ENCODE measurements around the gene CPTP.

CPTP gene

DNA sequence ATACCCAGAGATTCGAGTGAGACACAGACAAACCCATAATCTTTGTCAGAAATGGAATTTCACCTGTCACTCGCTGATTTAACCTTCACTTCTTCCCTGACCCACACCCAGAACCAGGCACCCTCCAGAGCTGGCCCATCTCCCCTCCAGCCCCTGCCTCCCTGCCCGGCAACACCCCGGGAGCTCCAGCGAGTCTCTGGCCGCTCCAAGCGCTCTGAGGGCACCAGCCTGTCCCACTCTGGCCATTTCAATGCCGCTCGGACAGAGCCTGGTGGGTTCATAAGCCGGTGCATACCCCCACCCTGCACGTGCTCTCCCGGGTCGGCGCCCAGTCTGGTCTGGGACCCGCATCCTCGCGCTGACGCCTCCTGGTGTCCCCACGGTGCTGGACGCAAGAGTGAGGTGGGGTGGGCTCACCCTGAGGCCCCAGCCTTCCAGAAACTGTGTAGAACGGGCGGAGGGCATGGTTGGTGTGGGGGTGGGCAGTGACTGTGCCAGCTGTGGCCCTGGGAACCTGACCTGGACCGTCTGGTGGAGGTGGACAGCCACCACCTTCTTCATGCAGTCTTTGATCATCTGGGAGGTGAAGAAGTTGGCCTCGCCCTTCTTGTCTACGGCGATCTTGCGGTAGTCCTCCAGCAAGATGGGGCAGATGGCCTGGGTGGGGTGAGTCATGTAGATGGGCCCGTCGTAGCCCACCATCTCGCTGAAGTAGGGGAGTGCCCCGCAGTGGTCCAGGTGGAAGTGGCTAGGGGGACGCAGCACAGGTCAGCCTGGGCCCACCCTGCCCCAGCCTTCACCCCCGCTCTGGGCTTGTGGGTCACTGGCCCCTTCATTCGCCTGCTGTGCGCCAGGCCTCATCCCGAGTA is 5.6 kb upstream of the CPTP start:
- H3K9ac ChIP-seq (ENCODE audit: insufficient read length, low read depth) = no peak overlapping the region
- no peak overlapping the region for H3K4me3 ChIP-seq (ENCODE audit: insufficient read length, low read depth)
- peaks cover 14% of the 10 kb centered on the region for H3K4me1 ChIP-seq (ENCODE audit: insufficient read depth, insufficient read length)
- H3K27me3 ChIP-seq (ENCODE audit: insufficient read depth, insufficient read length) = no peaks in the 10 kb centered on the region
- H3K9me3 ChIP-seq (ENCODE audit: insufficient read depth, low read length) = no peaks in the 10 kb centered on the region
- DNase-seq (ENCODE audit: low read depth, low spot score) = no peak
- TF ChIP-seq ZNF274 (IDR thresholded peaks at IDR 0.05; ENCODE audit: low read depth, low read length) (no peak), YY1 (IDR thresholded peaks at IDR 0.05; ENCODE audit: insufficient read depth, insufficient read length) (no peak), SUZ12 (IDR thresholded peaks at IDR 0.05; ENCODE audit: extremely low read depth, insufficient read depth, insufficient read length) (no peak)
- peaks cover 71% of the 10 kb centered on the region for H3K36me3 ChIP-seq (ENCODE audit: insufficient read depth, insufficient read length, low read length)

DNA sequence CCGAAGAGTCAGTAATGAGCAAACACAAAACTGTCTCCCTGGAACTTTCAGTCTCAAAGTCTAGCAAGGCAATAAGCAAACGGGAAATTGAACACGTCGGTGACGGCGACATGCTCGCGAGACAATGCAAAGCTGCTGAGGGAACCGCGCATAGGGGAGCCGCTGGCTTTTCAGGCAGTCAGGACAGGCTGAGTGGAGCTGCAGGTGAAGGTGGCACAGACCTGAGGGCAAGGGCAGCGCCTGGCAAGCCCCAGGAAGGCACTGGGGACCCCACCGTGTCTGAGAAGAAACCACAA is 5.0 kb upstream of the CPTP start:
- TF ChIP-seq YY1 (IDR thresholded peaks at IDR 0.05; ENCODE audit: insufficient read depth, insufficient read length) = no peak
- TF ChIP-seq ZNF274 (IDR thresholded peaks at IDR 0.05; ENCODE audit: low read depth, low read length) = no peak
- TF ChIP-seq SUZ12 (IDR thresholded peaks at IDR 0.05; ENCODE audit: extremely low read depth, insufficient read depth, insufficient read length) = no peak
- H3K4me1 ChIP-seq (ENCODE audit: insufficient read depth, insufficient read length) = peaks cover 14% of the 10 kb centered on the region
- no peak for DNase-seq (ENCODE audit: low read depth, low spot score)
- no peaks in the 10 kb centered on the region for H3K9me3 ChIP-seq (ENCODE audit: insufficient read depth, low read length)
- H3K4me3 ChIP-seq (ENCODE audit: insufficient read length, low read depth) = no peak overlapping the region
- H3K9ac ChIP-seq (ENCODE audit: insufficient read length, low read depth) = no peak overlapping the region
- H3K27me3 ChIP-seq (ENCODE audit: insufficient read depth, insufficient read length) = no peaks in the 10 kb centered on the region
- H3K36me3 ChIP-seq (ENCODE audit: insufficient read depth, insufficient read length, low read length) = peaks cover 65% of the 10 kb centered on the region

DNA sequence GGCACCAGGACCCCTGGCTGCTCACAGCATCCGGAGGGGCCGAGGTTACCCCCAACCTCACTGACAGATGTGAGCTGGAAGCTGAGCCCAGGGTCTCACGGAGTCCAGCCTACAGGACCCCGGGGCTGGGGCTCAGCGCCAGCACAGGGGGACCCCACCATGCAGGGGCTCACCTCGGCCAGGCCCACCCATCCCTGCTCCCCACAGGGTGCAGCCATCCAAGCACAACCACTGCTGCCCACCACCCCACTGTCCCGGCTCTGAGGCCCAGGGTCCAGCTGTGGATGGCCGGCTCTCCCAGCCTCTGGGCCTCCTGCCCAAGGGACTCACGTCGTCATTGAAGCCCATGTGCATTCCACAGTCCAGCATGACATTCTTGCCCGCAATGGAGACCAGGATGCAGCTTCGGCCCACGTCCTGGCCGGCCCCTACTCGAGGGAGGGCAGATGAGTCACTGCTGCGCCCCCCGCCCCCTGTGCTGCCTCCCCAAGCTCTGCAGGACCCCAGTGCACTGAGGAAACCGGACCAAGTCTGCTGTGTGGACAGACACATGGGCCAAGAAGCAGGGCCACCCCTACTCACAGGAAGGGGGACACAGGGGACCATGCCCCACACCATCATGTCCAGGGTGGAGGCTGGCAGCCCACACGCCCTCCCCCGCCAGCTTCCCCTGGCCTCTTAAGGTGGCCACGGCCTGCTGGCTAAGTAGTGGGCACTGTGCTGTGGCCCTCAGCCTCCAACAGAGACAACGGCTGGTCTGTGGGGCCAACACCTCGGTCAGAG is 3.7 kb upstream of the CPTP start:
- no peak overlapping the region for H3K4me3 ChIP-seq (ENCODE audit: insufficient read length, low read depth)
- H3K9me3 ChIP-seq (ENCODE audit: insufficient read depth, low read length) = no peaks in the 10 kb centered on the region
- peak overlapping the region; percentile 10 for H3K9ac ChIP-seq (ENCODE audit: insufficient read length, low read depth)
- H3K36me3 ChIP-seq (ENCODE audit: insufficient read depth, insufficient read length, low read length) = peaks cover 57% of the 10 kb centered on the region
- H3K4me1 ChIP-seq (ENCODE audit: insufficient read depth, insufficient read length) = peaks cover 14% of the 10 kb centered on the region
- H3K27me3 ChIP-seq (ENCODE audit: insufficient read depth, insufficient read length) = no peaks in the 10 kb centered on the region
- no peak for DNase-seq (ENCODE audit: low read depth, low spot score)
- TF ChIP-seq ZNF274 (IDR thresholded peaks at IDR 0.05; ENCODE audit: low read depth, low read length) (no peak), SUZ12 (IDR thresholded peaks at IDR 0.05; ENCODE audit: extremely low read depth, insufficient read depth, insufficient read length) (no peak), YY1 (IDR thresholded peaks at IDR 0.05; ENCODE audit: insufficient read depth, insufficient read length) (no peak)

DNA sequence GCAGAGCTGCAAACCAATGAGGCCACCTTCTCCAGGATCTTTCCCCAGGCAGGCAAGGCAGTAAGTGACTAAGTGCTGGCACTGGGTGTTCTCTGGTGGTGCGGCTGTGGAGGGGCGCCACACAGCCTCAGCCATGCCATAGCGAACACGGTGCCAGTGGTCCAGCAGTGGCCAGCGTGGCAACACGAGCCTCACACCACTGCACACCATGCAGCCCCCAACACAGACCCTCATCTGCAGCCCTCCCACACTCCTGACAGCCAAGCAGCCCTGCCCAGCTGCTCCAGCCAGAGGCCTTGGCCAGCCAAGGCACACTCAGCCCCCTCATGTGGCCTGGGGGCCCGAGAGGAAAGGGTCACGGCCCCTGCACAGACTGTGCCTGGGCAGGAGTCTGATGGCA is 3.1 kb upstream of the CPTP start:
- peak overlapping the region; percentile 10 for H3K9ac ChIP-seq (ENCODE audit: insufficient read length, low read depth)
- H3K36me3 ChIP-seq (ENCODE audit: insufficient read depth, insufficient read length, low read length) = peaks cover 52% of the 10 kb centered on the region
- no peaks in the 10 kb centered on the region for H3K9me3 ChIP-seq (ENCODE audit: insufficient read depth, low read length)
- no peak for DNase-seq (ENCODE audit: low read depth, low spot score)
- no peak for TF ChIP-seq YY1 (IDR thresholded peaks at IDR 0.05; ENCODE audit: insufficient read depth, insufficient read length)
- TF ChIP-seq SUZ12 (IDR thresholded peaks at IDR 0.05; ENCODE audit: extremely low read depth, insufficient read depth, insufficient read length) = no peak
- no peak for TF ChIP-seq ZNF274 (IDR thresholded peaks at IDR 0.05; ENCODE audit: low read depth, low read length)
- H3K27me3 ChIP-seq (ENCODE audit: insufficient read depth, insufficient read length) = no peaks in the 10 kb centered on the region
- H3K4me3 ChIP-seq (ENCODE audit: insufficient read length, low read depth) = no peak overlapping the region
- H3K4me1 ChIP-seq (ENCODE audit: insufficient read depth, insufficient read length) = peaks cover 14% of the 10 kb centered on the region

DNA sequence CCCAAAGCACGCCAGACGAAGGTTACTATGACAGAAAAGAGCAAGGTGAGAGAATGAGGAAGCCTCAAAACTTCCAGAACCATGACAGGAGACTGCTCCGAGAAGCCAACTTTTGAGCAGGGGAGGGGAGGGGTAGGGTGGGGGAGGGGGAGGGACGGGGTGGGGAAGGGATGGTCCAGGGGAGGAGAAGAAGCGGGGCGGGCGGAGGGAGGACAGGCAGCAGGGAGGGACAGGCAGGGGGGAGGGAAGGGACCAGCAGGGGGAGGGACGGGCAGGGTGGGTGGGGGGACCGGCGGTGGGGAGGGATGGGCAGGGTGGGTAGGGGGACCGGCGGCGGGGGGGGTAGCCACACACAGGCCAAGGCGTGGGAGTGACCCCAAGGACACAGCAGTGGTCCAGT is 2.2 kb upstream of the CPTP start:
- TF ChIP-seq SUZ12 (IDR thresholded peaks at IDR 0.05; ENCODE audit: extremely low read depth, insufficient read depth, insufficient read length) (no peak), YY1 (IDR thresholded peaks at IDR 0.05; ENCODE audit: insufficient read depth, insufficient read length) (no peak), ZNF274 (IDR thresholded peaks at IDR 0.05; ENCODE audit: low read depth, low read length) (no peak)
- H3K9me3 ChIP-seq (ENCODE audit: insufficient read depth, low read length) = no peaks in the 10 kb centered on the region
- DNase-seq (ENCODE audit: low read depth, low spot score) = no peak
- H3K27me3 ChIP-seq (ENCODE audit: insufficient read depth, insufficient read length) = no peaks in the 10 kb centered on the region
- peaks cover 14% of the 10 kb centered on the region for H3K4me1 ChIP-seq (ENCODE audit: insufficient read depth, insufficient read length)
- no peak overlapping the region for H3K4me3 ChIP-seq (ENCODE audit: insufficient read length, low read depth)
- H3K9ac ChIP-seq (ENCODE audit: insufficient read length, low read depth) = no peak overlapping the region
- H3K36me3 ChIP-seq (ENCODE audit: insufficient read depth, insufficient read length, low read length) = peaks cover 50% of the 10 kb centered on the region

DNA sequence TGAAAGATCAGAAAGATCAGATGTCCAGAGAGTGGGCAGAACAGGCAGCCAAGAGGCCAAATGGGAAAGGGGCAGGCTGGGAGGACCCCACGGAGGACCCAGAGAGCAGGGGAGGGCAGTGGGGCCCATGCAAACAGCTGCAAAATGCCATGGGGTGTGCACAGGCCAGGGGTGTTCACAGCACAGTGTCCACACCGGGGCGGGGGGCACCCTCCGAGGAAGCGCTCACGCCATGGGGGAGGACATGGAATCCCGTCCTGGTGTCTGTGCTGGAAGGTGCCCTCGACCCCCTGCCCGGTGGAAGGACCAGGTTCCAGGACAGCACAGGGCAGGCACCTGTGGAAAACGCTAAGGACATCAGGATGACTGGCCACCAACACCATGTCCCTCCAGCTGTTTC is 1.6 kb upstream of the CPTP start:
- Histone ChIP-seq H3K4me3 (ENCODE audit: insufficient read length, low read depth) (no peak overlapping the region), H3K9ac (ENCODE audit: insufficient read length, low read depth) (peak overlapping the region; percentile 50), H3K9me3 (ENCODE audit: insufficient read depth, low read length) (no peaks in the 10 kb centered on the region), H3K4me1 (ENCODE audit: insufficient read depth, insufficient read length) (peaks cover 11% of the 10 kb centered on the region), H3K27me3 (ENCODE audit: insufficient read depth, insufficient read length) (no peaks in the 10 kb centered on the region), H3K36me3 (ENCODE audit: insufficient read depth, insufficient read length, low read length) (peaks cover 52% of the 10 kb centered on the region)
- TF ChIP-seq SUZ12 (IDR thresholded peaks at IDR 0.05; ENCODE audit: extremely low read depth, insufficient read depth, insufficient read length) (no peak), YY1 (IDR thresholded peaks at IDR 0.05; ENCODE audit: insufficient read depth, insufficient read length) (no peak), ZNF274 (IDR thresholded peaks at IDR 0.05; ENCODE audit: low read depth, low read length) (no peak)
- no peak for DNase-seq (ENCODE audit: low read depth, low spot score)

DNA sequence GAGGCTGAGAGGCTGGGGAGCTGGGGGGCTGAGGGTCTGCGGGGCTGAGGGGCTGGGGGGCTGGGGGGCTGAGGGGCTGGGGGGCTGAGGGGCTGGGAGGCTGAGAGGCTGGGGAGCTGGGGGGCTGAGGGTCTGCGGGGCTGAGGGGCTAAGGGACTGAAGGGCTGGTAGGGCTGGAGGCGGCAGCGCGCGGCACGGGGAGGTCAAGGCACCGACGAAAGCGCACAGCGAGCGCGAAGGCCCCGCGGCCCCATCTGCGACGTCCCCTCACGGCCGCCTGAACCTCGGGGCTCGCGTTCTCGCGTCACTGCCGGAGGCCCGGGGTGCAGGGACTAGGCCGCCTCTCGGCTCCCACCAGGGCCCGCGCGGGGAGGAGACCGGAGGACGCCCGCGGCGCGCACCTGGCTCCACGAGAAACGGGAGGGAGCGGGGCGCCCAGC is 498 bp upstream of the CPTP start:
- Histone ChIP-seq H3K36me3 (ENCODE audit: insufficient read depth, insufficient read length, low read length) (peaks cover 48% of the 10 kb centered on the region), H3K4me3 (ENCODE audit: insufficient read length, low read depth) (peak overlapping the region; percentile 87), H3K9me3 (ENCODE audit: insufficient read depth, low read length) (no peaks in the 10 kb centered on the region), H3K27me3 (ENCODE audit: insufficient read depth, insufficient read length) (no peaks in the 10 kb centered on the region), H3K4me1 (ENCODE audit: insufficient read depth, insufficient read length) (peaks cover 11% of the 10 kb centered on the region), H3K9ac (ENCODE audit: insufficient read length, low read depth) (peak overlapping the region; percentile 95)
- no peak for DNase-seq (ENCODE audit: low read depth, low spot score)
- TF ChIP-seq ZNF274 (IDR thresholded peaks at IDR 0.05; ENCODE audit: low read depth, low read length) (no peak), YY1 (IDR thresholded peaks at IDR 0.05; ENCODE audit: insufficient read depth, insufficient read length) (no peak), SUZ12 (IDR thresholded peaks at IDR 0.05; ENCODE audit: extremely low read depth, insufficient read depth, insufficient read length) (no peak)
